Gastrocnemius medialis (tissue), 4 donors: ENCODE results near the gene CCT5. TPM values are rescaled to one million over a fixed set of nuclear protein-coding genes. Genes with fewer than 3 reads are reported as not detected.

Experiments
- ATAC-seq, 2 donors: fragments of 150-250 bp; one replicate each; pipeline ENCODE4 v1.9.1; 2016
- DNase-seq, 2 donors: peaks; one replicate each; pipeline ENCODE4 v3.0.0-alpha.2; 2019
- H3K27ac ChIP-seq, 4 donors: fragments of 200-600 bp; sonication (generic); 1 replicate in 1 of 4; 2 replicates in 3 of 4; pipeline ENCODE4 v1.5.1; 2016 to 2018; ENCODE audit warnings: mild to moderate bottlenecking in 2 of 4, moderate library complexity in 1 of 4
- H3K27me3 ChIP-seq, 3 donors: fragments of 200-600 bp; sonication (generic) in 2 of 3; 1 replicate in 1 of 3; 2 replicates in 2 of 3; pipeline versions ENCODE4 v1.5.1 to v1.6.0; 2016 to 2019; ENCODE audit warnings: mild to moderate bottlenecking in 1 of 3, moderate library complexity in 1 of 3
- H3K36me3 ChIP-seq, 2 donors: fragments of 200-600 bp; sonication (generic) in 1 of 2; one replicate each; pipeline ENCODE4 v1.5.1; 2017 to 2018
- H3K4me1 ChIP-seq, 2 donors: fragments of 200-600 bp; sonication (generic) in 1 of 2; one replicate each; pipeline ENCODE4 v1.5.1; 2016 to 2017; ENCODE audit warnings: mild to moderate bottlenecking in 2 of 2
- H3K4me3 ChIP-seq, 4 donors: fragments of 200-600 bp; sonication (generic) in 3 of 4; 1 replicate in 1 of 4; 2 replicates in 3 of 4; pipeline ENCODE4 v1.5.1; 2016 to 2019; ENCODE audit warnings: mild to moderate bottlenecking in 2 of 4
- H3K9me3 ChIP-seq, 3 donors: fragments of 200-600 bp; sonication (generic) in 2 of 3; 1 replicate in 1 of 3; 2 replicates in 2 of 3; pipeline ENCODE4 v1.5.1; 2016 to 2019
- CTCF ChIP-seq, 5 experiments: fragments of 450-650 bp in 3 of 5; fragments of 200-600 bp in 2 of 5; sonication (generic) in 2 of 5; IDR thresholded peaks in 4 of 5; conservative IDR thresholded peaks in 1 of 5; 1 replicate in 4 of 5; 2 replicates in 1 of 5; pipeline ENCODE4 v1.5.1; 2016 to 2019; ENCODE audit warnings: antibody characterized with exemption in 5 of 5, mild to moderate bottlenecking in 3 of 5, moderate library complexity in 3 of 5
- POLR2A ChIP-seq, 2 donors: fragments of 450-650 bp; IDR thresholded peaks; one replicate each; pipeline ENCODE4 v1.6.1; 2017; ENCODE audit warnings: antibody characterized with exemption in 2 of 2, mild to moderate bottlenecking in 2 of 2, moderate library complexity in 2 of 2
- in situ Hi-C, 4 donors: fragments of 200-750 bp; cut with MboI; loops; one replicate each; pipeline versions ENCODE4 v1.15.0 to v1.8.0; 2017; ENCODE audit warnings: low sequenced_read_pairs in 4 of 4
- intact Hi-C: fragments of 100-400 bp; cut with DNase I; formaldehyde crosslinking; loops from one replicate; pipeline ENCODE4 v1.15.1; 2023; ENCODE audit warnings: low total_unique reads
- total RNA-seq, 4 donors: library from RNA; depleted of rRNA; stranded (reverse); fragments of >200 nt; gene quantifications; one replicate each; pipeline versions ENCODE4 v1.1.0 to v1.2.3, GENCODE V29; 2016

The CCT5 gene
- total RNA-seq, 4 donors from 2014 or later: 201 to 329 (median 267) TPM

- peak; percentile 76 to 83 for ATAC-seq
- intact Hi-C loops (loop anchor here (1.0 kb wide), 1 partner anchor 12 kb away; no protein-coding TSS in a partner anchor), in situ Hi-C loops (no loop called here)
- Histone ChIP-seq H3K4me3 (peak overlapping the region; percentile 39 to 62 (median 52)), H3K4me1 (peaks cover 53 to 73% of the 10 kb centered on the region in 2 donors), H3K27me3 (no peaks in the 10 kb centered on the region), H3K36me3 (peaks cover 0 to 6% of the 10 kb centered on the region in 2 donors), H3K9me3 (no peaks in the 10 kb centered on the region), H3K27ac (peak overlapping the region; percentile 91 to 98 (median 94))
- peak; percentile 91 to 97 for DNase-seq
- TF ChIP-seq CTCF (IDR thresholded peaks at IDR 0.05 in 4 of 5, conservative IDR thresholded peaks at IDR 0.05 in 1 of 5) (no peak), POLR2A (IDR thresholded peaks at IDR 0.05) (peak; percentile 70)
Observed at GRCh38 chr5:10301842-10302610, 51.9 kb downstream of the CCT5 start.

- in situ Hi-C loops (no loop called here), intact Hi-C loops (no loop called here)
- Histone ChIP-seq H3K4me3 (no peak overlapping the region), H3K4me1 (peaks cover 50 to 74% of the 10 kb centered on the region in 2 donors), H3K27me3 (no peaks in the 10 kb centered on the region), H3K27ac (peak overlapping the region; percentile 91 to 98 (median 94)), H3K9me3 (no peaks in the 10 kb centered on the region), H3K36me3 (peaks cover 0 to 6% of the 10 kb centered on the region in 2 donors)
- DNase-seq: no peak
- no peak for ATAC-seq
- TF ChIP-seq CTCF (IDR thresholded peaks at IDR 0.05 in 4 of 5, conservative IDR thresholded peaks at IDR 0.05 in 1 of 5) (no peak), POLR2A (IDR thresholded peaks at IDR 0.05) (no peak)
Observed at GRCh38 chr5:10303201-10303600, 53.1 kb downstream of the CCT5 start.

- H3K27ac ChIP-seq: peak overlapping the region; percentile 91 to 98 (median 94)
- in situ Hi-C loops: no loop called here
- TF ChIP-seq CTCF (IDR thresholded peaks at IDR 0.05 in 4 of 5, conservative IDR thresholded peaks at IDR 0.05 in 1 of 5) (no peak), POLR2A (IDR thresholded peaks at IDR 0.05) (no peak)
- H3K4me3 ChIP-seq: no peak overlapping the region
- H3K36me3 ChIP-seq: peaks cover 0 to 6% of the 10 kb centered on the region in 2 donors
- intact Hi-C loops: no loop called here
- DNase-seq: no peak
- H3K4me1 ChIP-seq: peaks cover 50 to 73% of the 10 kb centered on the region in 2 donors
- ATAC-seq: no peak
- H3K9me3 ChIP-seq: no peaks in the 10 kb centered on the region
- no peaks in the 10 kb centered on the region for H3K27me3 ChIP-seq
Observed at GRCh38 chr5:10303699-10304170, 53.7 kb downstream of the CCT5 start.

GRCh38 chr5:10304932-10305331 is 54.9 kb downstream of the CCT5 start:
- H3K9me3 ChIP-seq: no peaks in the 10 kb centered on the region
- intact Hi-C loops (loop anchor here (1.0 kb wide), 1 partner anchor 21 kb away; no protein-coding TSS in a partner anchor), in situ Hi-C loops (no loop called here)
- H3K27ac ChIP-seq: peak overlapping the region; percentile 91 to 98 (median 94)
- DNase-seq: peak; percentile 34 to 59
- H3K27me3 ChIP-seq: no peaks in the 10 kb centered on the region
- TF ChIP-seq CTCF (IDR thresholded peaks at IDR 0.05 in 4 of 5, conservative IDR thresholded peaks at IDR 0.05 in 1 of 5) (peak; percentile 36 to 62 (median 48)), POLR2A (IDR thresholded peaks at IDR 0.05) (no peak)
- no peak overlapping the region for H3K4me3 ChIP-seq
- H3K36me3 ChIP-seq: peaks cover 0 to 4% of the 10 kb centered on the region in 2 donors
- ATAC-seq: peak; percentile 35 to 59
- peaks cover 49 to 62% of the 10 kb centered on the region in 2 donors for H3K4me1 ChIP-seq
